ENCODE data around the gene SSX7. TPM values are rescaled to one million over a fixed set of nuclear protein-coding genes. Genes with fewer than 3 reads are reported as not detected.

The SSX7 gene
- total and polyA plus RNA-seq, 2 of the 4 experiments (the other 2 are of a cell fraction): not detected

Small RNA genes within 50 kb of the gene (microRNA-seq; reads per million reads assigned to microRNA genes)
- not detected for gene AL450023.3 (ENCODE audit: insufficient read depth, insufficient read length)
- gene RNA5SP504 (ENCODE audit: insufficient read depth, insufficient read length): not detected

Small RNA genes within 50 kb of the gene (small RNA-seq; reads per million reads assigned to genes)
- gene AL450023.3 (0 reads per million in 5 experiments), gene RNA5SP504 (0 reads per million in 5 experiments)

Other genes starting within 250 kb of the SSX7 start
- not detected in 2 replicates for gene XAGE1A, start 159.1 kb downstream of the SSX7 start, total RNA-seq (2012; rRNA removed)
- not detected in 2 replicates for gene XAGE1A, start 159.1 kb downstream of the SSX7 start, polyA plus RNA-seq (2012; rRNA removed)
- gene XAGE1B, start 137.8 kb downstream of the SSX7 start, total RNA-seq (2012; rRNA removed): not detected in 2 replicates
- gene XAGE1B, start 137.8 kb downstream of the SSX7 start, polyA plus RNA-seq (2012; rRNA removed): not detected in 2 replicates
- not detected in 2 replicates for gene SSX2, start 52.3 kb upstream of the SSX7 start, total RNA-seq (2012; rRNA removed)
- not detected in 2 replicates for gene SSX2, start 52.3 kb upstream of the SSX7 start, polyA plus RNA-seq (2012; rRNA removed)
- gene SSX2B, start 96.4 kb upstream of the SSX7 start, total RNA-seq (2012; rRNA removed): not detected in 2 replicates
- not detected in 2 replicates for gene SSX2B, start 96.4 kb upstream of the SSX7 start, polyA plus RNA-seq (2012; rRNA removed)
- not detected in 2 replicates for gene SPANXN5, start 142.5 kb upstream of the SSX7 start, total RNA-seq (2012; rRNA removed)
- gene SPANXN5, start 142.5 kb upstream of the SSX7 start, polyA plus RNA-seq (2012; rRNA removed): not detected in 2 replicates
- gene XAGE5, start 156.4 kb upstream of the SSX7 start, total RNA-seq (2012; rRNA removed): not detected in 2 replicates
- not detected in 2 replicates for gene XAGE5, start 156.4 kb upstream of the SSX7 start, polyA plus RNA-seq (2012; rRNA removed)
- gene XAGE3, start 213.2 kb upstream of the SSX7 start, total RNA-seq (2012; rRNA removed): not detected in 2 replicates
- gene XAGE3, start 213.2 kb upstream of the SSX7 start, polyA plus RNA-seq (2012; rRNA removed): not detected in 2 replicates
- gene FAM156B, start 242.4 kb upstream of the SSX7 start, total RNA-seq (2012; rRNA removed): 15.6 and 17.9 TPM in 2 replicates
- 44.0 and 52.4 TPM in 2 replicates for gene FAM156B, start 242.4 kb upstream of the SSX7 start, polyA plus RNA-seq (2012; rRNA removed)

All from IMR-90 (cell line).